Epidermal melanocyte (primary cell): Measurements from ENCODE around the gene GMCL2.
"Not testable (repeated sequence)": the region's sequence is repeated elsewhere in the genome, so short reads cannot be mapped to it uniquely, and the experiment has no call there.

ENCODE experiments used
- DNase-seq: peaks from one replicate; pipeline ENCODE4 v3.0.0; 2011; ENCODE audit warnings: low spot score; ENCODE audit not compliant: insufficient read length

The GMCL2 gene

GRCh38 chr5:178187014-178187413, at the start of gene GMCL2:
Gene GMCL2, minus strand, starts transcription at chr5:178187371. Its CDS starts 72 bp downstream, at chr5:178187299.
- no peak for DNase-seq

- no peak for DNase-seq
Measured at GRCh38 chr5:178236679-178237078, 49.5 kb upstream of the GMCL2 start.

GRCh38 chr5:178236126-178236525, 49.0 kb upstream of the GMCL2 start:
- no peak for DNase-seq

- no peak for DNase-seq
Measured at GRCh38 chr5:178235588-178235974, 48.4 kb upstream of the GMCL2 start.

GRCh38 chr5:178234750-178235587, 47.8 kb upstream of the GMCL2 start:
- DNase-seq = peak; percentile 74

GRCh38 chr5:178234121-178234749, 47.1 kb upstream of the GMCL2 start:
- no peak for DNase-seq

- DNase-seq = no peak
Measured at GRCh38 chr5:178232920-178233429, 45.8 kb upstream of the GMCL2 start.

- DNase-seq = peak; percentile 84
Measured at GRCh38 chr5:178232124-178232919, 45.2 kb upstream of the GMCL2 start, which contains the start of gene PHYKPL. Gene PHYKPL, minus strand, starts transcription at chr5:178232802. Its CDS starts 252 bp downstream, at chr5:178232550.

GRCh38 chr5:178231539-178232123, 44.5 kb upstream of the GMCL2 start:
- DNase-seq = no peak

- DNase-seq = no peak
Measured at GRCh38 chr5:178230879-178231538, 43.8 kb upstream of the GMCL2 start.

GRCh38 chr5:178229861-178230260, 42.7 kb upstream of the GMCL2 start:
- DNase-seq = no peak

GRCh38 chr5:178229111-178229510, 41.9 kb upstream of the GMCL2 start:
- DNase-seq = not testable (repeated sequence)

GRCh38 chr5:178228609-178229008, 41.4 kb upstream of the GMCL2 start:
- DNase-seq = no peak

GRCh38 chr5:178227929-178228328, 40.8 kb upstream of the GMCL2 start:
- no peak for DNase-seq

GRCh38 chr5:178227138-178227659, 40.0 kb upstream of the GMCL2 start:
- DNase-seq = no peak

GRCh38 chr5:178225174-178225573, 38.0 kb upstream of the GMCL2 start:
- DNase-seq = no peak

- DNase-seq = no peak
Measured at GRCh38 chr5:178224403-178224802, 37.2 kb upstream of the GMCL2 start.

GRCh38 chr5:178223828-178224335, 36.7 kb upstream of the GMCL2 start:
- DNase-seq = no peak

- no peak for DNase-seq
Measured at GRCh38 chr5:178223196-178223773, 36.1 kb upstream of the GMCL2 start.

GRCh38 chr5:178222292-178222691, 35.1 kb upstream of the GMCL2 start:
- DNase-seq = no peak
